ENCODE measurements around the gene SH3D19. TPM values are rescaled to one million over a fixed set of nuclear protein-coding genes. Genes with fewer than 3 reads are reported as not detected.

Gene SH3D19
- total and polyA plus RNA-seq, 2 experiments from 2014 or later: 16.2 to 18.3 TPM

DNA sequence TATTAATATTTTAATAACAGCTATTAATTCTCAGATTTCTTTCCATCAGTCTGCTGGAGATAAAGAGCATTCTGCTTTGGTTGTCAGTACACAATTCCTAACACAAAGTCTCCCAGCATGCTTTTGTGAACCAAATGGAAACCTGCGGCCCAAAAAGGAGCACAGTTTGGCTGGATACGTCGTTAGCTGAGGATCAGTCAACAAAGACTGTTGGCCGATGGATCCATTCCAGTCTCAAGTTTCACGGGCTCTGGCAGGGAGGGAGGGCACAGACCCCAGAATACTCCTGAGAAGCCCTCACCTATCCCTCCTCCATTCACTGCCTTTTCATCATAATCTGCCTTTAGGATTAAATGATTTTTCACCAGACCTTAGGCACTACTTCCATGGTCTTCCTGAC is 74.7 kb downstream of the SH3D19 start:
- Histone ChIP-seq H3K27me3 (no peaks in the 10 kb centered on the region), H3K4me3 (no peak overlapping the region)

DNA sequence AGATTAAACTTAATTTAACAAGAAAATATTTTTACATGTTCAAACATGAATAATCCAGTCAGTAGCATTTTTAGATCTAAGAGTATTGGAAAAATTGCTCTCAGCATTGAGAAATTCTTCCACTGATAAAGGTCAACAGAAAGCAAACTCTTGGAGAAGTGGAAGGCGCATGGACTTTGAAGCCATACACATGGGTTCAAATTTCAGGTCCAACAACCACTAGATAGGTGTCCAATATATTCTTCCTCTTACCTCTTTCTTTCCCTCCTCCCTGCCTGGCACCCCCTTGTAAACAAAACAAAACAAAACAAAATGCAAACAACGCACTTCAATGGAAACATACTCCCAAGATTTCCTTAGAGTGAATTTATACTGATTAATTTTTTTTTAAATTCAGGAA is 76.9 kb downstream of the SH3D19 start:
- Histone ChIP-seq H3K27ac (no peak overlapping the region), H3K4me1 (ENCODE audit: low read depth) (peaks cover 5% of the 10 kb centered on the region), H3K4me3 (no peak overlapping the region), H3K36me3 (no peaks in the 10 kb centered on the region), H3K9me3 (ENCODE audit: low read depth) (no peaks in the 10 kb centered on the region), H3K27me3 (no peaks in the 10 kb centered on the region)
- no peak for DNase-seq (ENCODE audit: low read depth in 1 of 2, low spot score in 1 of 2)
- TF ChIP-seq, protein P1, sequence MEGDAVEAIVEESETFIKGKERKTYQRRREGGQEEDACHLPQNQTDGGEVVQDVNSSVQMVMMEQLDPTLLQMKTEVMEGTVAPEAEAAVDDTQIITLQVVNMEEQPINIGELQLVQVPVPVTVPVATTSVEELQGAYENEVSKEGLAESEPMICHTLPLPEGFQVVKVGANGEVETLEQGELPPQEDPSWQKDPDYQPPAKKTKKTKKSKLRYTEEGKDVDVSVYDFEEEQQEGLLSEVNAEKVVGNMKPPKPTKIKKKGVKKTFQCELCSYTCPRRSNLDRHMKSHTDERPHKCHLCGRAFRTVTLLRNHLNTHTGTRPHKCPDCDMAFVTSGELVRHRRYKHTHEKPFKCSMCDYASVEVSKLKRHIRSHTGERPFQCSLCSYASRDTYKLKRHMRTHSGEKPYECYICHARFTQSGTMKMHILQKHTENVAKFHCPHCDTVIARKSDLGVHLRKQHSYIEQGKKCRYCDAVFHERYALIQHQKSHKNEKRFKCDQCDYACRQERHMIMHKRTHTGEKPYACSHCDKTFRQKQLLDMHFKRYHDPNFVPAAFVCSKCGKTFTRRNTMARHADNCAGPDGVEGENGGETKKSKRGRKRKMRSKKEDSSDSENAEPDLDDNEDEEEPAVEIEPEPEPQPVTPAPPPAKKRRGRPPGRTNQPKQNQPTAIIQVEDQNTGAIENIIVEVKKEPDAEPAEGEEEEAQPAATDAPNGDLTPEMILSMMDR (IDR thresholded peaks at IDR 0.05; ENCODE audit: low read depth, low read length): no peak

More for the DNA sequence above, 74.7 kb downstream of the SH3D19 start:
- TF ChIP-seq, protein P1 (IDR thresholded peaks at IDR 0.05; ENCODE audit: low read depth, low read length): no peak
- no peaks in the 10 kb centered on the region for H3K36me3 ChIP-seq
- H3K9me3 ChIP-seq (ENCODE audit: low read depth): no peaks in the 10 kb centered on the region
- DNase-seq (ENCODE audit: low read depth in 1 of 2, low spot score in 1 of 2): no peak
- H3K4me1 ChIP-seq (ENCODE audit: low read depth): no peaks in the 10 kb centered on the region
- H3K27ac ChIP-seq: no peak overlapping the region

- H3K9me3 ChIP-seq (ENCODE audit: low read depth): no peaks in the 10 kb centered on the region
- no peaks in the 10 kb centered on the region for H3K36me3 ChIP-seq
- no peak overlapping the region for H3K27ac ChIP-seq
- H3K27me3 ChIP-seq: no peaks in the 10 kb centered on the region
- no peak overlapping the region for H3K4me3 ChIP-seq
- DNase-seq (ENCODE audit: low read depth in 1 of 2, low spot score in 1 of 2): no peak
- H3K4me1 ChIP-seq (ENCODE audit: low read depth): peaks cover 5% of the 10 kb centered on the region
- TF ChIP-seq, protein P1 (IDR thresholded peaks at IDR 0.05; ENCODE audit: low read depth, low read length): no peak
Observed at GRCh38 chr4:151247395-151247794, 78.0 kb downstream of the SH3D19 start.

DNA sequence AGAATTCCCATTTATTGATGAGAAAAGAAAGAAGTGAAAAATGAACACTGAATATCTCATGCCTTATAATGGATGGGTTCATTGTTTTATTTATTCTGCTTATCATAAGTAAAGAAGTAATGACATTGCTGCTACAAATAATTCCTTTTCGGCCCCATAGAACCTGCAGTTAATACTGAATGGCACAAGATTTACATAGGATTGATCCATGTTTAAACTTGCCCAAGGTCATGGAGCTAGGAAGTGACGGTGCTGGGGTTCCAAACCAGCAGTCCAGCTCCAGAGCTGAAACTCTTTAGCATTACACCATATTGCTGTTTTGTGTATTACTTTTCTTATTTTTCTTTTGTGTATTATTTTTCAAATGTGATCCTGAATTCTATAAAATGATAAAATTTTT is 78.7 kb downstream of the SH3D19 start:
- H3K9me3 ChIP-seq (ENCODE audit: low read depth): no peaks in the 10 kb centered on the region
- no peaks in the 10 kb centered on the region for H3K27me3 ChIP-seq
- peaks cover 5% of the 10 kb centered on the region for H3K4me1 ChIP-seq (ENCODE audit: low read depth)
- H3K27ac ChIP-seq: no peak overlapping the region
- H3K4me3 ChIP-seq: no peak overlapping the region
- no peak for DNase-seq (ENCODE audit: low read depth in 1 of 2, low spot score in 1 of 2)
- H3K36me3 ChIP-seq: no peaks in the 10 kb centered on the region
- TF ChIP-seq, protein P1 (IDR thresholded peaks at IDR 0.05; ENCODE audit: low read depth, low read length): no peak

DNA sequence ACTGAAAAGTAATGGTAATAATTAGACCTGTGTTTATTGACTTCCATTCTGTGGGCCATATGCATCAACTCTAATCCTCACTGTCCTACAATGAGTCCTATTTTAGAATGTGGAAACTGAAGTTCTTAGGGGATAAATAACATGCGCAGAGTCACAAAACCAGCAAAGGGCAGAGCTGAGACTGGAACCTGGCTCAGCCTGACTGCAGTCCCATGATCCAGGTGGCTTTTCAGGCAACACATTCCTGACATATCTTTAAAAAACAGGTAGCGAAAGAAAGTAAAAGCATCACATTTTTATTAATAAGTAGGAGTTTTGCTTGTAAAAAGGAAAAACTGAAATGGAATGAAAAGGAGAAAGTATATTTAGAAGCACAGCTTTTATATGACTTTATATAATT is 83.1 kb downstream of the SH3D19 start:
- TF ChIP-seq, protein P1 (IDR thresholded peaks at IDR 0.05; ENCODE audit: low read depth, low read length): no peak
- H3K4me1 ChIP-seq (ENCODE audit: low read depth): peaks cover 5% of the 10 kb centered on the region
- H3K9me3 ChIP-seq (ENCODE audit: low read depth): no peaks in the 10 kb centered on the region
- H3K4me3 ChIP-seq: no peak overlapping the region
- no peaks in the 10 kb centered on the region for H3K36me3 ChIP-seq
- H3K27ac ChIP-seq: no peak overlapping the region
- no peaks in the 10 kb centered on the region for H3K27me3 ChIP-seq
- DNase-seq (ENCODE audit: low read depth in 1 of 2, low spot score in 1 of 2): no peak

DNA sequence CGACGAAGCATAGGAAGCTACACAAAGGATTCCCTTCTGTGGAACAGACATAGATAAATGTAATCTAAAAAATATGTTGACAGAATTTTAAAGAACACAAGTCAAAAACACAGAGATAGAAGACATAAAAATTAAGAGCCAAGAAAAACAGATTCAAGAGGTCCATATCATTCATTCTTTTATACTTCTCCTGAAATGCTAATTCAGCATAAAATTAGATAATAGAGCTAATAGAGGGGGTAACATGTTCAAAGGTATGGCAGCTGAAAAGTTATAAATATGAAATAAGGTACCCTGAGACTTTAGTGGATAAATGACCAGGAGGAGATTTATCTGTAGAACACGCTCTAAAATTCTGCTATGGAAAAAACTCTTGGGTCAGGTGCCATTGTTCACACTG is 85.8 kb downstream of the SH3D19 start:
- no peak overlapping the region for H3K27ac ChIP-seq
- peaks cover 5% of the 10 kb centered on the region for H3K4me1 ChIP-seq (ENCODE audit: low read depth)
- no peaks in the 10 kb centered on the region for H3K27me3 ChIP-seq
- DNase-seq (ENCODE audit: low read depth in 1 of 2, low spot score in 1 of 2): no peak
- H3K4me3 ChIP-seq: no peak overlapping the region
- TF ChIP-seq, protein P1 (IDR thresholded peaks at IDR 0.05; ENCODE audit: low read depth, low read length): no peak
- H3K9me3 ChIP-seq (ENCODE audit: low read depth): no peaks in the 10 kb centered on the region
- no peaks in the 10 kb centered on the region for H3K36me3 ChIP-seq

Measured in cardiac muscle cell (in vitro differentiated cells and primary cell).